ENCODE measurements around the gene SPRYD7. TPM values are rescaled to one million over a fixed set of nuclear protein-coding genes. Genes with fewer than 3 reads are reported as not detected.
"Not testable (repeated sequence)": the region's sequence is repeated elsewhere in the genome, so short reads cannot be mapped to it uniquely, and the experiment has no call there.

The SPRYD7 gene
- total and polyA plus RNA-seq, 4 experiments from 2014 or later, result 3.0 to 5.1 (median 3.3) TPM

DNA sequence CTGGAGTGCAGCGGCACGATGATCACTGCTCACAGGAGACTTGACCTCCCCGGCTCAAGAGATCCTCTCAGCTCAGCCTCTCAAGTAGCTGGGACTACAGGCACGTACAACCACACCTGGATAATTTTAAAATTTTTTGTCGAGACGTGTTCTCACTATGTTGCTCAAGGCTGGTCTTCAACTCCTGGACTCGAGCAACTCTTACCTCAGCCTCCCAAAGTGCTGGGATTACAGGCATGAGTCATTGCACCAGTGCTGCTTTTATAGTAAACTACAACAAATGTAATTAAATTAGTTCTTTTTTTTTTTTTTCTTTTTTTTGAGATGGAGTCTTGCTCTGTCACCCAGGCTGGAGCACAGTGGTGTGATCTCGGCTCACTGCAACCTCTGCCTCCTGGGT is 18.0 kb downstream of the SPRYD7 start:
- H3K27ac Mint-ChIP-seq; H3K9me3 ChIP-seq (ENCODE audit: control insufficient read depth in 1 of 2, low read length in 2 of 2); H3K27me3 Mint-ChIP-seq; DNase-seq; H3K27me3 ChIP-seq (ENCODE audit: insufficient read depth, low read length); H3K36me3 ChIP-seq (ENCODE audit: insufficient read depth, low read length); H3K4me3 Mint-ChIP-seq; H3K4me1 ChIP-seq (ENCODE audit: insufficient read depth, low read length); H3K4me3 ChIP-seq (ENCODE audit: low read length in 2 of 2); H3K27ac ChIP-seq (ENCODE audit: low read depth, low read length); POLR2A ChIA-PET (ENCODE audit: partially characterized antibody); H3K9me3 Mint-ChIP-seq; H3K4me1 Mint-ChIP-seq; intact Hi-C loops (cut with micrococcal nuclease); CTCF ChIA-PET (ENCODE audit: partially characterized antibody): not testable (repeated sequence)
- H3K36me3 Mint-ChIP-seq, result peaks cover 28 to 40% of the 10 kb centered on the region in 2 donors

DNA sequence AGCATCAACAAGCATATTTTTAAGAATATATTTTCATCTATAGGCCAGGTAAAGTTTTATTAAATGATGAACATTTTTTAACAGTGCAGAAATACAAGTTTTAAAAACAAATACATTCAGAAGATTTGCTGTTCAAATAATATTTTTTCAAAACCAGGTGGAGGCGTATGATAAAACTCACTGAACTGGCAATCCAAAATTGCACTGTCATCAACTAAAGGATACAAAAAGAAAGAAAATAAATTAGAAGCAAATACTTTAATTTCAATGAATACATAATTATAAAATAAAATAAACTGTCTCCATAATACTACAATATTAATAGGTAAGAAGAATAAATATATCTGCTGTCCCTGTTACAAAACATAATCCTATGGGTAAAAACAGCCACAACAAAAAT is 21.2 kb downstream of the SPRYD7 start:
- no peak overlapping the region for H3K27ac ChIP-seq (ENCODE audit: low read depth, low read length)
- DNase-seq, result no peak
- ChIA-PET CTCF (ENCODE audit: partially characterized antibody) (no interaction called here), POLR2A (ENCODE audit: partially characterized antibody) (no interaction called here)
- peaks cover 12 to 28% of the 10 kb centered on the region in 2 donors for H3K36me3 Mint-ChIP-seq
- H3K4me3 Mint-ChIP-seq, result no peak overlapping the region
- no peaks in the 10 kb centered on the region for H3K27me3 Mint-ChIP-seq
- H3K9me3 Mint-ChIP-seq, result peaks cover 0 to 1% (median 0%) of the 10 kb centered on the region in 8 donors
- H3K36me3 ChIP-seq (ENCODE audit: insufficient read depth, low read length), result no peaks in the 10 kb centered on the region
- H3K4me1 Mint-ChIP-seq, result no peaks in the 10 kb centered on the region
- no peaks in the 10 kb centered on the region for H3K9me3 ChIP-seq (ENCODE audit: control insufficient read depth in 1 of 2, low read length in 2 of 2)
- H3K4me1 ChIP-seq (ENCODE audit: insufficient read depth, low read length), result no peaks in the 10 kb centered on the region
- H3K4me3 ChIP-seq (ENCODE audit: low read length in 2 of 2), result no peak overlapping the region
- intact Hi-C loops (cut with micrococcal nuclease), result no loop called here
- no peaks in the 10 kb centered on the region for H3K27me3 ChIP-seq (ENCODE audit: insufficient read depth, low read length)
- no peak overlapping the region for H3K27ac Mint-ChIP-seq

DNA sequence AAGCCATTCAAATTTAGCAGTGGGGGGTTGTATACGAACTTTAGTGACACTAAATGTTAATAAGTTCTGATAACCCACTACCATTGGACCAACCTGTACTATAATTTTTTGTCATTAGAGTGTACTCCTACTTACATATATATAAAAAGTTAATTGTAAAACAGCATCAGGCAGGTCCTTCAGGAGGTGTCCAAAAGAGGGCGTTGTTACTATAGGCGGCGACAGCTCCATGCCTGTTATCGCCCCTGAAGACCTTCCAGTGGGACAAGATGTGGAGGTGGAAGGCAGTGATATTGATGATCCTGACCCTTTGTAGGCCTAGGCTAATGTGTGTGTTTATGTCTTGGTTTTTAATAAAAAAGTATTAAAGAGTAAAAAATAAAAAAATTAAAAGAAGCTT is 27.5 kb downstream of the SPRYD7 start:
- intact Hi-C loops (cut with micrococcal nuclease), result no loop called here
- no peaks in the 10 kb centered on the region for H3K27me3 ChIP-seq (ENCODE audit: insufficient read depth, low read length)
- Mint-ChIP-seq H3K27ac (no peak overlapping the region), H3K9me3 (peaks cover 0 to 1% (median 0%) of the 10 kb centered on the region in 8 donors), H3K4me1 (no peaks in the 10 kb centered on the region), H3K27me3 (no peaks in the 10 kb centered on the region), H3K36me3 (peaks cover under 1 to 6% of the 10 kb centered on the region in 2 donors), H3K4me3 (no peak overlapping the region)
- no peaks in the 10 kb centered on the region for H3K4me1 ChIP-seq (ENCODE audit: insufficient read depth, low read length)
- no peaks in the 10 kb centered on the region for H3K36me3 ChIP-seq (ENCODE audit: insufficient read depth, low read length)
- POLR2A ChIA-PET (ENCODE audit: partially characterized antibody), result no interaction called here
- DNase-seq, result no peak
- no peak overlapping the region for H3K4me3 ChIP-seq (ENCODE audit: low read length in 2 of 2)
- H3K27ac ChIP-seq (ENCODE audit: low read depth, low read length), result no peak overlapping the region
- CTCF ChIA-PET (ENCODE audit: partially characterized antibody), result interaction anchor here (0.6 to 1.6 kb wide), 3 partner anchors 892 to 1933 kb away, joined by 3 to 4 read pairs (median 3); no protein-coding TSS in a partner anchor
- no peaks in the 10 kb centered on the region for H3K9me3 ChIP-seq (ENCODE audit: control insufficient read depth in 1 of 2, low read length in 2 of 2)

DNA sequence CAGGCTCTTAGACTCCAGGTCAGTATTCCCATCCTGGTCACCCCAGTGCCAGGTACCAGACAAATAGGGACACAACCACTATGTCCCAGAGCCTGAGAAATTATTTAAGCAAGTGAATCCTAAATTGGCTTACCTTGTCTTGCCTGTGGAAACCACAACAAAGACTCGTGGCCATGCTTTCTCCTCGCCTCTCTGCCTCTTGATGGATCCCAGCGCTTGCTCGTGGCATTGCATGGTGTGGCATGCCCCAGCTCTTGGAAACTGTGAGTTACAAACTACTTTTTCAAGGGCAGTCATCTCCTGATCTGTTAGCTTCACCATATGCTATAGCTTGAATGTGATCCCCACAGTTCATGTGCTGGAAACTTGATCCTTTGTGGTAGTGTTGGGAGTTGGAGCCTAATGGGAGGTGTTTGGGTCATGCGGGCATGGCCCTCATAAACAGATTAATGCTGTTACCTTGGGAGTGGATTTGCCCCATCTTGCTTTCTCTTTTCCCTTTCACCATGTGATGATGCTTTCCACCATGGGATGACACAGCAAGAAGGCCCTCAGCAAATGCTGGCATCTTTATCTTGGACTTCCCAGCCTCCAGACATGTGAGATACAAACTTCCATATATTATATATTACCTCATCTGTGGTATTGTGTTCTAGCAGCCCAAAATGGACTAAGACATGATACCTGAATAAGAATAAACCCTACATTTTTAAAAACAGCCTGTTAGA is 31.2 kb downstream of the SPRYD7 start:
- H3K9me3 ChIP-seq (ENCODE audit: control insufficient read depth in 1 of 2, low read length in 2 of 2), result no peaks in the 10 kb centered on the region
- Mint-ChIP-seq H3K4me3 (no peak overlapping the region), H3K9me3 (no peaks in the 10 kb centered on the region), H3K27me3 (peaks cover 0 to 2% of the 10 kb centered on the region in 2 donors), H3K4me1 (no peaks in the 10 kb centered on the region), H3K27ac (no peak overlapping the region), H3K36me3 (no peaks in the 10 kb centered on the region)
- ChIA-PET POLR2A (ENCODE audit: partially characterized antibody) (no interaction called here), CTCF (ENCODE audit: partially characterized antibody) (no interaction called here)
- H3K4me3 ChIP-seq (ENCODE audit: low read length in 2 of 2), result no peak overlapping the region
- DNase-seq, result no peak
- H3K4me1 ChIP-seq (ENCODE audit: insufficient read depth, low read length), result no peaks in the 10 kb centered on the region
- intact Hi-C loops (cut with micrococcal nuclease), result no loop called here
- no peaks in the 10 kb centered on the region for H3K27me3 ChIP-seq (ENCODE audit: insufficient read depth, low read length)
- no peaks in the 10 kb centered on the region for H3K36me3 ChIP-seq (ENCODE audit: insufficient read depth, low read length)
- no peak overlapping the region for H3K27ac ChIP-seq (ENCODE audit: low read depth, low read length)

DNA sequence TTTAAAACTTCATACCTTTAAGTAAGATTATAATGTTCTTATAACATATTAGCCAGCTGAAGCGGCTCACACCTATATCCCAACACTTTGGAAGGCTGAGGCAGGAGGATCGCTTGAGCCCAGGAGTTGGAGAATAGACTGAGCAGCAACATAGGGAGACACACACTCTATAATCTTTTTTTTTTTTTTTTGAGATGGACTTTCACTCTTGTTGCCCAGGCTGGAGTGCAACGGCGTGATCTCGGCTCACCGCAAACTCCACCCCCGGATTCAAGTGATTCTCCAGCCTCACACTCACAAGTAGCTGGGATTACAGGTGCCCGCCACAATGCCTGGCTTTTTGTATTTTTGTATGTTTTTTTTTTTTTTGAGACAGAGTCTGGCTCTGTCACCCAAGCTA is 37.3 kb downstream of the SPRYD7 start:
- POLR2A ChIA-PET (ENCODE audit: partially characterized antibody), result no interaction called here
- intact Hi-C loops (cut with micrococcal nuclease), result no loop called here

DNA sequence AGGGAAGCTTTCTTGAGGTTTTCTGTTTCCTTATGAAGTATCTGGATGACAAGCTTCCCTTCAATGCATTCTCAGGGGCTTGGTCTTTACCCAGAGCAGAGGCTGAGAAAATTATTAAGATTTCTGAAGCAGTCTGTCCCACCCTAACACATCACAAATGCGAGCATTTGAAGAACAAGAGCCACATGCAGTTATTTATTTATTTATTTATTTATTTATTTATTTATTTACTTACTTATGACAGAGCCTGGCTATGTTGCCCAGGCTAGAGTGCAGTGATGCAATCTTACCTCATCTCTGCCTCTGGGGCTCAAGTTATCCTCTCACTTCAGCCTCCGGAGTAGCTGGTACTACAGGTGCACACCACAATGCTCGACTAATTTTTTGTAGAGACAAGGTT is 38.4 kb downstream of the SPRYD7 start:
- no peak overlapping the region for H3K27ac Mint-ChIP-seq
- CTCF ChIA-PET (ENCODE audit: partially characterized antibody), result interaction anchor here (0.7 kb wide), 1 partner anchor 54 kb away, joined by 3 read pairs; no protein-coding TSS in a partner anchor

More for the DNA sequence above, 37.3 kb downstream of the SPRYD7 start:
- CTCF ChIA-PET (ENCODE audit: partially characterized antibody), result interaction anchor here (0.7 kb wide), 1 partner anchor 179 kb away, joined by 3 read pairs; no protein-coding TSS in a partner anchor
- Histone ChIP-seq H3K27me3 (ENCODE audit: insufficient read depth, low read length) (no peaks in the 10 kb centered on the region), H3K27ac (ENCODE audit: low read depth, low read length) (no peak overlapping the region), H3K36me3 (ENCODE audit: insufficient read depth, low read length) (no peaks in the 10 kb centered on the region), H3K4me1 (ENCODE audit: insufficient read depth, low read length) (no peaks in the 10 kb centered on the region), H3K9me3 (ENCODE audit: control insufficient read depth in 1 of 2, low read length in 2 of 2) (no peaks in the 10 kb centered on the region), H3K4me3 (ENCODE audit: low read length in 2 of 2) (no peak overlapping the region)
- no peak overlapping the region for H3K4me3 Mint-ChIP-seq
- H3K27me3 Mint-ChIP-seq, result peaks cover 0 to 3% of the 10 kb centered on the region in 2 donors
- H3K36me3 Mint-ChIP-seq, result no peaks in the 10 kb centered on the region
- no peaks in the 10 kb centered on the region for H3K4me1 Mint-ChIP-seq
- H3K27ac Mint-ChIP-seq, result no peak overlapping the region
- no peaks in the 10 kb centered on the region for H3K9me3 Mint-ChIP-seq
- no peak for DNase-seq

DNA sequence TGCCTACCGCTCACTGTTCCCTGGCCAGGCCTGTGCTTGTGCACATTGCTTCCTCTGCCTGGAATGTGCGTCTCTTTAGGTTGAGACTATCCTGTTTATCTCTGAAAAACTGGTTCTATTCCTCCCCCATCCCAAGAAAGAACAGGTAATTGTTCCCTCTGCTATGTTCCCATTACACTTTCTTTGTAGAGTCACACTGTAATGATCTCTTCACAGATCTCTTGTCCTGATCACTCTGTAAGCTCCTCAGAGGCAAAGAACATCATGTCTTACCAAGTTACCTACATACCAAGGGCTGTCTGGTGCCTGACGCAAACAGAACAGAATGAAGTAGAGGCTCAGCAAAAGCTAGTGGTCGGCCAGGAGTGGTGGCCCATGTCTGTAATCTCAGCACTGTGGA is 40.3 kb downstream of the SPRYD7 start:
- Mint-ChIP-seq H3K27ac (no peak overlapping the region), H3K4me3 (no peak overlapping the region), H3K4me1 (no peaks in the 10 kb centered on the region), H3K36me3 (no peaks in the 10 kb centered on the region), H3K27me3 (peaks cover 0 to 2% of the 10 kb centered on the region in 2 donors), H3K9me3 (peaks cover 0 to 2% (median 0%) of the 10 kb centered on the region in 8 donors)
- H3K36me3 ChIP-seq (ENCODE audit: insufficient read depth, low read length), result no peaks in the 10 kb centered on the region
- no peak for DNase-seq
- intact Hi-C loops (cut with micrococcal nuclease), result no loop called here
- H3K4me1 ChIP-seq (ENCODE audit: insufficient read depth, low read length), result no peaks in the 10 kb centered on the region
- CTCF ChIA-PET (ENCODE audit: partially characterized antibody), result interaction anchor here (0.7 kb wide), 1 partner anchor 144 kb away, joined by 3 read pairs; no protein-coding TSS in a partner anchor
- no peaks in the 10 kb centered on the region for H3K27me3 ChIP-seq (ENCODE audit: insufficient read depth, low read length)
- POLR2A ChIA-PET (ENCODE audit: partially characterized antibody), result no interaction called here
- H3K4me3 ChIP-seq (ENCODE audit: low read length in 2 of 2), result no peak overlapping the region
- no peaks in the 10 kb centered on the region for H3K9me3 ChIP-seq (ENCODE audit: control insufficient read depth in 1 of 2, low read length in 2 of 2)
- H3K27ac ChIP-seq (ENCODE audit: low read depth, low read length), result no peak overlapping the region

More for the DNA sequence above, 38.4 kb downstream of the SPRYD7 start:
- Histone ChIP-seq H3K4me3 (ENCODE audit: low read length in 2 of 2) (no peak overlapping the region), H3K36me3 (ENCODE audit: insufficient read depth, low read length) (no peaks in the 10 kb centered on the region), H3K4me1 (ENCODE audit: insufficient read depth, low read length) (no peaks in the 10 kb centered on the region), H3K27ac (ENCODE audit: low read depth, low read length) (no peak overlapping the region), H3K9me3 (ENCODE audit: control insufficient read depth in 1 of 2, low read length in 2 of 2) (no peaks in the 10 kb centered on the region), H3K27me3 (ENCODE audit: insufficient read depth, low read length) (no peaks in the 10 kb centered on the region)
- H3K36me3 Mint-ChIP-seq, result no peaks in the 10 kb centered on the region
- H3K9me3 Mint-ChIP-seq, result peaks cover 0 to 2% (median 0%) of the 10 kb centered on the region in 8 donors
- H3K4me3 Mint-ChIP-seq, result no peak overlapping the region
- intact Hi-C loops (cut with micrococcal nuclease), result no loop called here
- DNase-seq, result no peak
- H3K4me1 Mint-ChIP-seq, result no peaks in the 10 kb centered on the region
- POLR2A ChIA-PET (ENCODE audit: partially characterized antibody), result no interaction called here
- H3K27me3 Mint-ChIP-seq, result peaks cover 0 to 3% of the 10 kb centered on the region in 2 donors

Measured in CD4-positive, alpha-beta memory T cell (primary cell).